ENCODE data around the gene ARHGEF1. TPM values are rescaled to one million over a fixed set of nuclear protein-coding genes. Genes with fewer than 3 reads are reported as not detected.

Gene ARHGEF1
- total RNA-seq, 1 donor from 2014 or later: 113 TPM

- Mint-ChIP-seq H3K27ac (ENCODE audit: unreplicated experiment) (peak overlapping the region; percentile 81), H3K9me3 (ENCODE audit: unreplicated experiment) (no peaks in the 10 kb centered on the region), H3K4me3 (ENCODE audit: unreplicated experiment) (peak overlapping the region; percentile 56), H3K36me3 (ENCODE audit: low read depth, unreplicated experiment) (peaks cover 50% of the 10 kb centered on the region), H3K27me3 (ENCODE audit: unreplicated experiment) (peaks cover 16% of the 10 kb centered on the region), H3K4me1 (ENCODE audit: unreplicated experiment) (peaks cover 33% of the 10 kb centered on the region)
- no peak for TF ChIP-seq CTCF (IDR thresholded peaks at IDR 0.05; ENCODE audit: unreplicated experiment)
- DNase-seq (ENCODE audit: low spot score): no peak
Measured at GRCh38 chr19:41868120-41868988, 14.6 kb upstream of the ARHGEF1 start.

- TF ChIP-seq CTCF (IDR thresholded peaks at IDR 0.05; ENCODE audit: unreplicated experiment): no peak
- peaks cover 46% of the 10 kb centered on the region for H3K36me3 Mint-ChIP-seq (ENCODE audit: low read depth, unreplicated experiment)
Measured at GRCh38 chr19:41868989-41869300, 14.0 kb upstream of the ARHGEF1 start.

GRCh38 chr19:41869374-41869955 lies 13.5 kb upstream of the ARHGEF1 start:
- peaks cover 24% of the 10 kb centered on the region for H3K4me1 Mint-ChIP-seq (ENCODE audit: unreplicated experiment)
- no peak overlapping the region for H3K27ac Mint-ChIP-seq (ENCODE audit: unreplicated experiment)
- no peak for DNase-seq (ENCODE audit: low spot score)
- TF ChIP-seq CTCF (IDR thresholded peaks at IDR 0.05; ENCODE audit: unreplicated experiment): no peak
- peaks cover 41% of the 10 kb centered on the region for H3K36me3 Mint-ChIP-seq (ENCODE audit: low read depth, unreplicated experiment)
- peaks cover 14% of the 10 kb centered on the region for H3K27me3 Mint-ChIP-seq (ENCODE audit: unreplicated experiment)
- H3K4me3 Mint-ChIP-seq (ENCODE audit: unreplicated experiment): no peak overlapping the region
- no peaks in the 10 kb centered on the region for H3K9me3 Mint-ChIP-seq (ENCODE audit: unreplicated experiment)

More at GRCh38 chr19:41868989-41869300, 14.0 kb upstream of the ARHGEF1 start:
- DNase-seq (ENCODE audit: low spot score): no peak
- no peaks in the 10 kb centered on the region for H3K9me3 Mint-ChIP-seq (ENCODE audit: unreplicated experiment)
- H3K27me3 Mint-ChIP-seq (ENCODE audit: unreplicated experiment): peaks cover 14% of the 10 kb centered on the region
- peaks cover 29% of the 10 kb centered on the region for H3K4me1 Mint-ChIP-seq (ENCODE audit: unreplicated experiment)
- no peak overlapping the region for H3K27ac Mint-ChIP-seq (ENCODE audit: unreplicated experiment)
- H3K4me3 Mint-ChIP-seq (ENCODE audit: unreplicated experiment): peak overlapping the region; percentile 56

- Mint-ChIP-seq H3K36me3 (ENCODE audit: low read depth, unreplicated experiment) (peaks cover 36% of the 10 kb centered on the region), H3K4me1 (ENCODE audit: unreplicated experiment) (peaks cover 21% of the 10 kb centered on the region), H3K27me3 (ENCODE audit: unreplicated experiment) (peaks cover 14% of the 10 kb centered on the region), H3K9me3 (ENCODE audit: unreplicated experiment) (no peaks in the 10 kb centered on the region), H3K4me3 (ENCODE audit: unreplicated experiment) (peak overlapping the region; percentile 21), H3K27ac (ENCODE audit: unreplicated experiment) (no peak overlapping the region)
- DNase-seq (ENCODE audit: low spot score): no peak
- no peak for TF ChIP-seq CTCF (IDR thresholded peaks at IDR 0.05; ENCODE audit: unreplicated experiment)
Measured at GRCh38 chr19:41870401-41870873, 12.5 kb upstream of the ARHGEF1 start.

Data from endothelial cell (in vitro differentiated cells).